Activated T-cell treated with anti-CD3 and anti-CD28 coated beads, Interleukin-2, amount 50 U/mL, for 4 hours (primary cell): ENCODE results near the gene OR51A2. TPM values are rescaled to one million over a fixed set of nuclear protein-coding genes. Genes with fewer than 3 reads are reported as not detected.
"Not testable (repeated sequence)": the region's sequence is repeated elsewhere in the genome, so short reads cannot be mapped to it uniquely, and the experiment has no call there.

ENCODE experiments used
- ATAC-seq, 2 donors: fragments of 200-7000 bp; cut with Tn5 transposase; one replicate each; pipeline ENCODE4 v1.10.0; 2021
- DNase-seq: peaks from one replicate; pipeline ENCODE4 v3.0.0-alpha.2; 2020
- H3K27me3 Mint-ChIP-seq: one replicate; pipeline ENCODE4 v1.8.0; 2021; ENCODE audit warnings: low read depth, mixed read lengths
- H3K36me3 Mint-ChIP-seq: one replicate; pipeline ENCODE4 v1.8.0; 2022; ENCODE audit warnings: mixed read lengths; ENCODE audit not compliant: insufficient read depth
- H3K4me1 Mint-ChIP-seq: one replicate; pipeline ENCODE4 v1.8.0; 2021; ENCODE audit warnings: low read depth, mixed read lengths
- H3K4me3 Mint-ChIP-seq: one replicate; pipeline ENCODE4 v1.8.0; 2021; ENCODE audit warnings: mild to moderate bottlenecking, moderate library complexity, mixed read lengths
- H3K9me3 Mint-ChIP-seq: one replicate; pipeline ENCODE4 v1.8.0; 2021; ENCODE audit warnings: mixed read lengths
- total RNA-seq, 3 donors: library from RNA; stranded (reverse); gene quantifications; one replicate each; pipeline ENCODE4 v1.2.1, GENCODE V29; 2021

OR51A2 gene, protein sequence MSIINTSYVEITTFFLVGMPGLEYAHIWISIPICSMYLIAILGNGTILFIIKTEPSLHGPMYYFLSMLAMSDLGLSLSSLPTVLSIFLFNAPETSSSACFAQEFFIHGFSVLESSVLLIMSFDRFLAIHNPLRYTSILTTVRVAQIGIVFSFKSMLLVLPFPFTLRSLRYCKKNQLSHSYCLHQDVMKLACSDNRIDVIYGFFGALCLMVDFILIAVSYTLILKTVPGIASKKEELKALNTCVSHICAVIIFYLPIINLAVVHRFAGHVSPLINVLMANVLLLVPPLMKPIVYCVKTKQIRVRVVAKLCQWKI
- not detected for total RNA-seq

DNA sequence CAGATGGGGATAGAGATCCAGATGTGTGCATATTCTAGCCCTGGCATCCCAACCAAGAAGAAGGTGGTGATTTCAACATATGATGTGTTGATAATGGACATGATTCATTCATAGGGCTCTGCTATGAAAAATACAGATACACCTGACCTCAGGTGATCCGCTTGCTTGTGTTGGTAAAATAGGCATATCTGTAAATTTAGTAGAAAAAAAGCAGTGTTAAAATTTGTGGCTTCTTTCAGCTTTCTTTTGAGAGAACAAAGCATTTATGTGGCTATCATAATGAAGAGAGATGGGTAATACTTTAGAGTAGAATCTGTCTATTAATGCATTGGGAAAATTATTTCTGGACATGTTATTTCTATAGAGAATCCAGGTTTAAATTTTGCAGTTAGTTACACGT is at the start of gene OR51A2:
TSS of gene OR51A2 (minus strand) at position 101 of the 400 bp plus-strand sequence. CDS start at position 101, 0 bp downstream.
- ATAC-seq, H3K4me3 Mint-ChIP-seq, H3K4me1 Mint-ChIP-seq, H3K36me3 Mint-ChIP-seq, H3K9me3 Mint-ChIP-seq, DNase-seq, H3K27me3 Mint-ChIP-seq: not testable (repeated sequence)

DNA sequence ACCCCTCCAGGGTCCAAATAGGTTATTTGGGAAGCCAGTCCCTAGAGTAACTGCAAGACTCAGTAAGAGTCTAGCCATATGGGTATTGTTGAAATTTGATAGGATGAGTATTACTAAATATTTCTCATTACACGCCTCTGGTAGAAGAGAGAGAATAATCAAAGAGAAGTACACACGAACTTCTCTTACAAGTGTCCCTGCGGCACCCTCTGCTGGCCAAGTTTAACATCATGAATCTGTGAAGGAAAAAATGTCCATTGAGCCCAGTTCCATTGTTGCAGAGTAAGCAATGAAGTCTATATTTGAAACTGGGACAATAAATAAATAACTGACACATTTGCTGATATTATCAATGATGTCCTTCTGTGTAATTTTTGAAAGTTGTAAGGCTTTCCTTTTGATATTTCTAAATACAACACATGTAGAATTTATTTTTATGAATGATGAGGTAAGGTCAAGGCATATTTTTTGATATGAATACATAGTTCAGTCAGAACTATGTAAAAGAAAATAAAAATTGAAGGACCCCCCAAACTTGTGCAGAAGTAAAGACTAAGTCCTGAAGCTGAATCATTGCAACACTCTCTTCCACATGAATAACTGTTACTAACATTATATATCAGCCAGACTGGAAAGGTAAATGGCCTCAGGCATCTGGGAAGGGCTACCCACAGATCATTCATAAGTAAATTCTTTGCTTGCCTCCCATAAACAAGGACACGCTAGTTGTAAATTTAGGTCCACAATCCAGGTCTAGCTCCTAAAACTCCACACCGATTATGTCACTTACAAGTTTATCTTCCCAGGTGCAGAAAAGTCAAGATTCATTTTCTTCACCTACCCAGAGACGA is 49.1 kb upstream of the OR51A2 start:
- H3K9me3 Mint-ChIP-seq, result no peaks in the 10 kb centered on the region
- H3K36me3 Mint-ChIP-seq, result no peaks in the 10 kb centered on the region
- H3K4me1 Mint-ChIP-seq, result no peaks in the 10 kb centered on the region
- no peak overlapping the region for H3K4me3 Mint-ChIP-seq
- ATAC-seq (no peak), DNase-seq (no peak)
- H3K27me3 Mint-ChIP-seq, result peaks cover 2% of the 10 kb centered on the region

DNA sequence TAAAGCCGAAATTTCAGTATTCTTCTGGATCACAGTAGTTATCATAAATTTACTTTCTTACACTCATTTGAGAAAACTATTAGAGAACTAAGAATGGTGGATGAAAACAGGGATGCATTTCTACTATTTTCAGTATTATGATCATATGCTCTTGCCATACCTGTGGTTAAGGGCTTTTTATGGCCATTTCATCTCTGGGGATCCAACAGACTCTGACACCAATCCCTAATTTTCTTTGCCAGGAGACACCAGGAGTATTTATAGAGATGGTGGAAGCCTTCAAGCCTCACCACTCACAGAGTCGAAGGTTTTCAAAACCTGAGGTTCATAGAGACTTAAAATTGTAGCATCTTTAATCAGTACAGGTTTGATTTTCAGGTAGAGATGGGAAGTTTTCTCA is 39.0 kb upstream of the OR51A2 start, which contains the start of gene OR51L1:
TSS of gene OR51L1 (plus strand) at position 301 of the 400 bp plus-strand sequence. CDS start 4,132 bp downstream, outside the sequence.
- Mint-ChIP-seq H3K4me3 (no peak within 1 kb of the TSS), H3K36me3 (no peaks in the 10 kb centered on the region), H3K9me3 (no peaks in the 10 kb centered on the region), H3K4me1 (no peaks in the 10 kb centered on the region), H3K27me3 (no peaks in the 10 kb centered on the region)
- DNase-seq (no peak), ATAC-seq (no peak)

DNA sequence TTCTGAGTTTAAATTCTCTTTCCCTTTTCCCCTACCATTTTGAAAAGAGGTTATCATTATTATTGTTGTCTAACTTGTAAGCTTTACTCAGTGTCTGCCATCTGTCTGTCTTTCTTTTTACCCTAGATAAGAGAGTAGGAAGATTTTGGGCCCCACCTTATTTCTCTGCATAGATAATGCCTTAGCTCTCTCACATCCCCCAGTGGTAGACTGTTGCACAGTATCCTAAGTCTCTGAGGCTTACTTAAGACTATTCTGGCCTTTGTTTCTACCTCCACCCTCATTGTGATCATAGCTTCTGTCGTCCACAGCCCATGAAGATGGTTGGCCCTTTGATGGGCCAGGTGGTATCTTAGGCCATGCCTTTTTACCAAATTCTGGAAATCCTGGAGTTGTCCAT is 35.5 kb upstream of the OR51A2 start:
- Mint-ChIP-seq H3K4me1 (no peaks in the 10 kb centered on the region), H3K9me3 (no peaks in the 10 kb centered on the region), H3K4me3 (no peak overlapping the region), H3K36me3 (no peaks in the 10 kb centered on the region), H3K27me3 (peaks cover 1% of the 10 kb centered on the region)
- DNase-seq (no peak), ATAC-seq (no peak)

DNA sequence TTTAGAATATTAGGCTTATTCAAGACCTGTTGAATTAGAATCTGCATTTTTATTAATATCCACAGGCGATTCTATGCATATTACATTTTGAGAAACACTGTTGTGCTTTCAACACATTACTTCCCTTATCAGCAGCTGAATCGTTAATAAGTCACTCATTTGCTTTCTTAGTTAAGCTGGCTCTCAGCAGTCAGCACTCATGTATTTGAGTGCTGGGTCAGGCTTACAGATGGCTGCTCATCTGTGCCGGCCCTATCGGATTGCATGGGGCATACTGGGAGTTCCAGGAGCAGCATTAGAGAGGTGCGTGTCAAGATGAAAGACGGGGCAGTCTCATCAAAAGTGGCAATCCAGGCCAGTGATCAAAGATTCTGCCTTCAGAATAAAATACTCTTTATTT is 28.3 kb upstream of the OR51A2 start:
- DNase-seq, result no peak
- Mint-ChIP-seq H3K4me1 (no peaks in the 10 kb centered on the region), H3K36me3 (no peaks in the 10 kb centered on the region), H3K9me3 (no peaks in the 10 kb centered on the region), H3K4me3 (no peak overlapping the region), H3K27me3 (no peaks in the 10 kb centered on the region)
- ATAC-seq, result no peak

DNA sequence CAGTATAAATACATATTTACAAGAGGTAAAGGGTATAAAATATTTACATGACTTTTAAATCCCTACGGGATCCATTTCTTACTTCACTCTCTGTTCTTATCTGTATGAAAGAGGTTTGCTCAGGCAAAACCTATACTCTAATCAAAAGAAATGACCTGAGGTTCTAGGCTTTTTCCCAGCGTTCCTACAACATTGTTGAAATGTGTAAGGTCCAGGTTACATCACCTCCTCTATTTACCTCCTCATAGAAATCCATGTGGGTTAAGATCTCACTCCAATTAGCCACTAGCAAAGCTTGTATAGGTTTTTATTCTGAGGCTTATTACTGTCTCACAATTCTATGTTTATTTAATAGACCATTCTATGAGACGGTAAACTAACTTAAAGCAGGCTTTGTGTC is 27.2 kb upstream of the OR51A2 start:
- no peak for ATAC-seq
- H3K4me3 Mint-ChIP-seq, result no peak overlapping the region
- DNase-seq, result no peak
- H3K4me1 Mint-ChIP-seq, result no peaks in the 10 kb centered on the region
- H3K27me3 Mint-ChIP-seq, result no peaks in the 10 kb centered on the region
- no peaks in the 10 kb centered on the region for H3K9me3 Mint-ChIP-seq
- no peaks in the 10 kb centered on the region for H3K36me3 Mint-ChIP-seq

DNA sequence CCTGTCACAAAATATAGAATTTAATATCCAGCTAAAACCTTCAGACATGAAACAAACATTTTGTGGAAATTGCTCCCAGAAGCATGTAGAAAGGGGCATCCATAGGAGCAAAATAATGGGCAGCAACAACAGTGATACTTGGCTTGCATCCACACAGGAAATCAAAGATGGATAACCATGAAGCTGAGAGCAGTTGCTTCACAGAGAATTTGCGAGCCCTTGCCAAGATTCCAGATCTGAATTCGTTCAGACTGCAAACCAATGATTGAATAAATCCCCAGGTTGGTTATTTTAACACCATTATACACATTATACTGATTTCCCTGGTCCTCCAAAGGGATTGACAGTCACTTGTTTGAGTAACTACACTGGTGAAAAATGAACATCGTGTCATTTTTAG is 23.5 kb upstream of the OR51A2 start:
- DNase-seq (no peak), ATAC-seq (no peak)
- no peaks in the 10 kb centered on the region for H3K9me3 Mint-ChIP-seq
- no peaks in the 10 kb centered on the region for H3K4me1 Mint-ChIP-seq
- no peaks in the 10 kb centered on the region for H3K36me3 Mint-ChIP-seq
- H3K27me3 Mint-ChIP-seq, result no peaks in the 10 kb centered on the region
- H3K4me3 Mint-ChIP-seq, result no peak overlapping the region

DNA sequence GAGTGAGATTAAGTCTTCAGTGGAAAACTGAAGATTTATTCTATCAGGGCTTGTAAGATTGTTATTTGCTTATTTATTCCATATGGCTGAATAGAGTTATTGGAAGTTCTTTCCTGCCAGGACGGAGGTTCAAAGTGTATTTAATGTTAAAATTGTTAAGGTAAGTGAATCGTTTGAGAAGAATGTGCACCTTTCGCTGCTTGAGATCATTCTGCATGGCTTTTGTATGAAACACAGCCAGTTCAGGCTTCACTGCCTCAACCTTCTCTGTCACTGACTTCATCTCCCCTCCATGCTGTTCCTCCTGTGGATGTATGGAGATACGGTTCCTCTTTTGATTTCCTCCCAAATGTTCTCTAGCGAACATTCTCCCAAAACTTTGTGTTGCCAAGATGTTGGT is 19.9 kb upstream of the OR51A2 start:
- Mint-ChIP-seq H3K4me1 (no peaks in the 10 kb centered on the region), H3K4me3 (no peak overlapping the region), H3K9me3 (no peaks in the 10 kb centered on the region), H3K27me3 (no peaks in the 10 kb centered on the region), H3K36me3 (no peaks in the 10 kb centered on the region)
- ATAC-seq (no peak), DNase-seq (no peak)

DNA sequence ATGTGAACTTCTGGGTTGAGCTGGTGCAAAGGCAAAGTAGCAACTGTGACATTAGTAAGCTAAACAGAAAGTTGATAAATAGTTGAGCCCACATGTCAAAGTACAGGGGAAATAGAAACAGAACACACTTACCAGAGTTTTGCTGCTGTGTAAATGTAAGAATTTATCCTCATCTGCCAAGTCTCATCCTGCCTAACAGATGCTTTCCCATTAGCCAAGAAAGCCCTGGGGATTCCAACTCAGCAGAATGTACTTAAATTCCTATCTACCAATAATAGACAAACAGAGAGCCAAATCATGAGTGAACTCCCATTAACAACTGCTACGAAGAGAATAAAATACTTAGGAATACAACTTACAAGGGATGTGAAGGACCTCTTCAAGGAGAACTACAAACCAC is 7.3 kb upstream of the OR51A2 start:
- peaks cover 10% of the 10 kb centered on the region for H3K9me3 Mint-ChIP-seq
- no peak for ATAC-seq
- no peaks in the 10 kb centered on the region for H3K36me3 Mint-ChIP-seq
- H3K4me3 Mint-ChIP-seq, result no peak overlapping the region
- peaks cover 5% of the 10 kb centered on the region for H3K27me3 Mint-ChIP-seq
- no peak for DNase-seq
- H3K4me1 Mint-ChIP-seq, result no peaks in the 10 kb centered on the region

DNA sequence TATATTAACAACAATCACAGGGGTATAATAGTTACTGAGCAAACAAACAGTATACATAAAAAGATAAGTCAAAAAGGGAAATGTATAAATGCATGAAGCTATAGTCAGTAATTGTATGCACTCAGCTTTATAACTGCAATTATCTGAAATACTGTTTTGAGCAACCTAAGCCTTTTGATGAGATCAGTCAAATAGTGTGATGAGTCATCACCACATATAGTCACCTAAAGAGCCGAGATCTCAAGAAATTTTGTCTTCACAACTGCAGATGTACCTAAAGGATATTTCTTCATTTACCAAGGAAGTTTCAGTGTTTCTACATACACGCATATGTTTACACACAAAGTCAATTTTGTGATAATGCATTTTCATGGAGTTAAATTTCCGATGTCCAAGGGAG is 5.4 kb upstream of the OR51A2 start:
- Mint-ChIP-seq H3K9me3 (peaks cover 8% of the 10 kb centered on the region), H3K4me3 (no peak overlapping the region), H3K27me3 (peaks cover 2% of the 10 kb centered on the region), H3K36me3 (no peaks in the 10 kb centered on the region), H3K4me1 (no peaks in the 10 kb centered on the region)
- ATAC-seq, result no peak
- no peak for DNase-seq

DNA sequence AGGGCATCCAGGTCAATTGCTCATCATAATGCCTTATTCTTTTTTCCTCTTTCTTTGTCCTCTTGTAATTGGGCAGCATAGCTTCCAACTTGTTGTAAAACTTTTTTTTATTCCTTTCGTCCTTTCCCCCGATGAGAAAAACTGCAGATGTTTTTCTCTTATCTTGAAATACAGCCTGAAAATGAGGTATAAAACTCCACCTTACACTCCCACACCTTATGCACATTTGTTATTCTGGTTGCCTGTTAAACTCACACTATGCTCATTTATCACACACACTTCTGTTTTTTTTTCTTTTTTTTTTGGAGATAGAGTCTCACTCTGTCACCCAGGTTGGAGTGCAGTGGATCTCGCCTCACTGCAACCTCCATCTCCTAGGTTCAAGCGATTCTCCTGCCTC is 1.9 kb upstream of the OR51A2 start:
- DNase-seq (no peak), ATAC-seq (no peak)
- H3K4me1 Mint-ChIP-seq, result no peaks in the 10 kb centered on the region
- H3K36me3 Mint-ChIP-seq, result no peaks in the 10 kb centered on the region
- no peaks in the 10 kb centered on the region for H3K27me3 Mint-ChIP-seq
- no peak overlapping the region for H3K4me3 Mint-ChIP-seq
- H3K9me3 Mint-ChIP-seq, result peaks cover 6% of the 10 kb centered on the region

DNA sequence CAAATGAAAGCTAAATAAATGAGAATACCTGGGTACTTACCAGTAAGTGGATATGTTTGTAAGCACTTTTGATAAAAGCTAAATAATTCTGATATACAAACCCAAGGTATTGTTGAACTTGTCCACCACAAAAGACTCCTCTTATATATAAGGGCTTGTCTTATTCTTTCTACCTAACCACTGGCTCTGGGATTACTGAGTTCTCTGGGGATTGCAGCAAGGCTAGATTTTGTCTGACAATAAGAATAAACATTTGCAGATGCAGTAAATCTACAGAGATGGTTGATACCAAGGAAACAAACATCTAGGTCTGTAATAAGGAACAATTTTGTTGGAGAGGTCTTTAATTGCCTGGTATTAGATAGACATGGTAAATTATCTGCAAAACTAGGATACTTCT is 8.0 kb downstream of the OR51A2 start, which contains the start of gene OR51A4:
TSS of gene OR51A4 (minus strand) at position 101 of the 400 bp plus-strand sequence. CDS start 505 bp downstream, outside the sequence.
- H3K27me3 Mint-ChIP-seq, result no peaks in the 10 kb centered on the region
- no peak for ATAC-seq
- no peaks in the 10 kb centered on the region for H3K36me3 Mint-ChIP-seq
- no peaks in the 10 kb centered on the region for H3K9me3 Mint-ChIP-seq
- no peak within 1 kb of the TSS for H3K4me3 Mint-ChIP-seq
- no peaks in the 10 kb centered on the region for H3K4me1 Mint-ChIP-seq
- DNase-seq, result no peak

DNA sequence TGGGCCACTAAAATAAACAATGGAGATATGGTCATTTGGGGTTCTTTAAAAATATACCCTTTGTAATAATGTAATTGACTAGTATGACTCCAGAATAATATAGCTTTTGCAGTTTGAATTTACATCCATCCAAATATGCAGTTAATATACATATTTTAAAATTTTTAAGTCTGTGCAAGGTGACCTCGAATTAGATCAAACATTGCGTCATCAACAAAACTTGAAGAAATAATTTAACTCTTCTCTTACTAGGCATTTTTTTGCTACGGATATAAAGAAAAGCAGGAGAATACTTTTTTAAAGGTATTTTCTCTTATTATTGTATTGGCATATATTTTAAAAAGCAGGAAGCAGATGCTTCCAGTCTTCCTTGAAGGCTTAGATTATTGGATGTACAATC is 18.8 kb downstream of the OR51A2 start:
- no peak overlapping the region for H3K4me3 Mint-ChIP-seq
- H3K9me3 Mint-ChIP-seq, result no peaks in the 10 kb centered on the region
- H3K4me1 Mint-ChIP-seq, result no peaks in the 10 kb centered on the region
- no peaks in the 10 kb centered on the region for H3K36me3 Mint-ChIP-seq
- ATAC-seq (no peak), DNase-seq (no peak)
- H3K27me3 Mint-ChIP-seq, result no peaks in the 10 kb centered on the region

DNA sequence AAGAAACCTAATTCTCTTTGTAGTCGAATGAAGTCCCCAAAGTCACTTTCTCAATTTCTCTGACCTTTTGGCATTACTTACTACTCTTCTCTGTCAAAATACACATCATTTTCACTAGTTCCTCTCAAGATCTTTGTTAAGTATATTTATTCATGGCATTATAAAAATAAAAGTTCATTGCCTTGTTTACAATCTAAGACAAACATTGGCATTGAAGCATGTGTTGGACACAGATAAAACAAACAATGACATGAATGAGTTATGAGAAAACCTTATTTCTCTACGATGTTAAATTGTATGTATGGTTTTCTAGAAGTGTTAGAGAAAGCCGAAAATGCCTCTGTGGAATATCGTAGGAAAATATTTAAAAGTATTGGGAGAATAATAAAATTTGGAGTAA is 22.8 kb downstream of the OR51A2 start:
- Mint-ChIP-seq H3K4me1 (no peaks in the 10 kb centered on the region), H3K27me3 (no peaks in the 10 kb centered on the region), H3K36me3 (no peaks in the 10 kb centered on the region), H3K4me3 (no peak overlapping the region), H3K9me3 (no peaks in the 10 kb centered on the region)
- ATAC-seq (no peak), DNase-seq (no peak)

DNA sequence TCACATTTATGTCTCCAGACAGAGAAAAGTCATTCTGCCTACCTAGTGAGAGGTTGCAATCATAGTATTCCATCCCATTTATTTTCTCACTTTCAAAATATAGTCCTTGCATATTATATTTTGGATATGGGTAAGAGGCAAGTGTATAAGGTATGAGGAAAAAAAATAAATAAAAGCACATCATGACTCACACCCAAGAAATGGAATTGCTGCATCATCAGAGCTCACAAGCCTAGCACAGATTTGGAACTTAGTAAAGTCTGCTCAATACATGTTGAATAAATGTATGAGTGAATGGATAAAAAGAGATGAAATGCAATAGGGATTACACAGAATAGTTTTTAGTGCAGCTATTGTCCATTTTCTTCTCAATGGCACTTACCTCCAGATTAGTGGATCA is 28.9 kb downstream of the OR51A2 start:
- Mint-ChIP-seq H3K9me3 (no peaks in the 10 kb centered on the region), H3K4me3 (no peak overlapping the region), H3K27me3 (no peaks in the 10 kb centered on the region), H3K36me3 (no peaks in the 10 kb centered on the region), H3K4me1 (no peaks in the 10 kb centered on the region)
- no peak for DNase-seq
- ATAC-seq, result no peak
